Type B pancreatic cell (in vitro differentiated cells): ENCODE results near the gene HIVEP3. TPM values are rescaled to one million over a fixed set of nuclear protein-coding genes. Genes with fewer than 3 reads are reported as not detected.

Experiments
- DNase-seq: peaks from one replicate; pipeline ENCODE4 v3.0.0; 2021; ENCODE audit warnings: mixed read lengths; ENCODE audit not compliant: unreplicated experiment; ENCODE audit errors: extremely low spot score
- H3K27ac Mint-ChIP-seq: 2 replicates; pipeline ENCODE4 v1.8.0; 2021; ENCODE audit warnings: mild to moderate bottlenecking, mixed read lengths
- H3K27me3 Mint-ChIP-seq: 2 replicates; pipeline ENCODE4 v1.8.0; 2021; ENCODE audit warnings: mixed read lengths
- H3K36me3 Mint-ChIP-seq: 2 replicates; pipeline ENCODE4 v1.8.0; 2021; ENCODE audit warnings: mixed read lengths
- H3K4me1 Mint-ChIP-seq: one replicate; pipeline ENCODE4 v1.8.0; 2021; ENCODE audit warnings: mixed read lengths; ENCODE audit not compliant: unreplicated experiment
- H3K4me3 Mint-ChIP-seq: 2 replicates; pipeline ENCODE4 v1.8.0; 2021; ENCODE audit warnings: mild to moderate bottlenecking, mixed read lengths
- H3K9me3 Mint-ChIP-seq: 2 replicates; pipeline ENCODE4 v1.8.0; 2021; ENCODE audit warnings: mixed read lengths
- total RNA-seq: library from RNA; stranded (reverse); gene quantifications from 2 replicates; pipeline ENCODE4 v1.2.1, GENCODE V29; 2021; ENCODE audit warnings: low replicate concordance
- TF ChIP-seq, protein P1 (sequence below): fragments of 200-600 bp; sonication (generic); conservative IDR thresholded peaks from 2 replicates; pipeline ENCODE4 v1.5.0; 2021; ENCODE audit warnings: antibody characterized with exemption, mild to moderate bottlenecking

The HIVEP3 gene
- total RNA-seq, 1 donor from 2014 or later: 9.2 TPM

DNA sequence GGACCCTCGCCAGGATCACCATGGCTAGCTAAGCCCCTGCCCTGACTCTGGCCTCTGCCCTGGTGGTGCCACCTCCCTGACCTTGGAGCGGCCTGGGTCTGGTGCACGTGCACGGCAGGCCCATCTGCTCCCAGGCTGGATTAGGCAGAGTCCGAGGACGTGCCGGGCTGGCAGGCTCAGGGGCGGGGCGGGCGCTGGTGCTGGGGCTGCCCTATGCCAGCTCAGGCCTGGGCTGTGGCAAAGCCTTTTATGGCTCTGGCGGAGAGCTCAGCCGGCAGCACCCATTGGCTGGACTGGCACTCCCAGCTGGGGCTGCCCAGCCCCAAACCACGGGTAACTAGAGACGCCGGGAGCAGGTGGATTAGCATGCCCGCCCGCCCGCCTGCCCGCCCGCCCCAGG lies 417.1 kb downstream of the HIVEP3 start:
- H3K27me3 Mint-ChIP-seq: no peaks in the 10 kb centered on the region
- TF ChIP-seq, protein P1, sequence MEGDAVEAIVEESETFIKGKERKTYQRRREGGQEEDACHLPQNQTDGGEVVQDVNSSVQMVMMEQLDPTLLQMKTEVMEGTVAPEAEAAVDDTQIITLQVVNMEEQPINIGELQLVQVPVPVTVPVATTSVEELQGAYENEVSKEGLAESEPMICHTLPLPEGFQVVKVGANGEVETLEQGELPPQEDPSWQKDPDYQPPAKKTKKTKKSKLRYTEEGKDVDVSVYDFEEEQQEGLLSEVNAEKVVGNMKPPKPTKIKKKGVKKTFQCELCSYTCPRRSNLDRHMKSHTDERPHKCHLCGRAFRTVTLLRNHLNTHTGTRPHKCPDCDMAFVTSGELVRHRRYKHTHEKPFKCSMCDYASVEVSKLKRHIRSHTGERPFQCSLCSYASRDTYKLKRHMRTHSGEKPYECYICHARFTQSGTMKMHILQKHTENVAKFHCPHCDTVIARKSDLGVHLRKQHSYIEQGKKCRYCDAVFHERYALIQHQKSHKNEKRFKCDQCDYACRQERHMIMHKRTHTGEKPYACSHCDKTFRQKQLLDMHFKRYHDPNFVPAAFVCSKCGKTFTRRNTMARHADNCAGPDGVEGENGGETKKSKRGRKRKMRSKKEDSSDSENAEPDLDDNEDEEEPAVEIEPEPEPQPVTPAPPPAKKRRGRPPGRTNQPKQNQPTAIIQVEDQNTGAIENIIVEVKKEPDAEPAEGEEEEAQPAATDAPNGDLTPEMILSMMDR: no peak
- H3K36me3 Mint-ChIP-seq: no peaks in the 10 kb centered on the region
- peaks cover 32% of the 10 kb centered on the region for H3K4me1 Mint-ChIP-seq
- no peaks in the 10 kb centered on the region for H3K9me3 Mint-ChIP-seq
- H3K27ac Mint-ChIP-seq: no peak overlapping the region
- no peak for DNase-seq
- H3K4me3 Mint-ChIP-seq: no peak overlapping the region

DNA sequence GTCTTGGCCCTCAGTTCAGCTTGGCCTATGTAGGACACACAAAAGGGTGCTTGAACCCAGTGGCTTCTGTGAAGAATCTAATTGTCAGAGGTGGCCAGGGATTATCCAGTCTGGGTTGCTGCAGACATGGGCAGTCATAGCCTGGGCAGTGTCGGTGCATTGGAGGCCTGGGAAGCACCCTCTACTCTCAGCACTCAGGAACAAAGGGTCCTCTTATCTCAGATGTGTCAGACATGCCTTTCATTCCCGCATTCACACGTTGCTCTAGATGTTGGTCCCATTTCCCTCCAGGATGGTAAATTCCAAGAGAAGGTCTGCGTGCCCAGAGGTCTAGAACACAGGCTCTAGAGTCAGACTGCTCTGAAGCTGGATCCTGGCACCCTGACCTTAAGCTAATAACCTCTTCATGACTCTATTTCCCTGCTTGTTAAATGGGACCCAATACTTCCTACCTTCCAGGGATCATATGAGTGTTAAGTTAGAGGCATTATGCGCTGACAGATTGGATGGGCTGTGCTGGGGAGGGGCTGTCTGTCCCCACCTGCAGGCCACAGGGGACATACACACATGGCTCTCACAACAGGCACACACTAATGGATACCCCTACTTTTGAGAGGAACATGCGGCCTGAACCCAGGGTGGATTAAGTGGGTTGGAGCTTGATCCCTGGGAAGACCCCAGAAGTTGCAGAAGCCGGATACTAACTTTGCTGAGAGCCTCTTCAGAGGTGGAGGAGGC lies 417.8 kb downstream of the HIVEP3 start:
- TF ChIP-seq, protein P1: no peak
- DNase-seq: no peak
- H3K4me3 Mint-ChIP-seq: no peak overlapping the region
- no peaks in the 10 kb centered on the region for H3K9me3 Mint-ChIP-seq
- H3K27ac Mint-ChIP-seq: peak overlapping the region; percentile 20
- H3K27me3 Mint-ChIP-seq: no peaks in the 10 kb centered on the region
- no peaks in the 10 kb centered on the region for H3K36me3 Mint-ChIP-seq
- peaks cover 32% of the 10 kb centered on the region for H3K4me1 Mint-ChIP-seq

DNA sequence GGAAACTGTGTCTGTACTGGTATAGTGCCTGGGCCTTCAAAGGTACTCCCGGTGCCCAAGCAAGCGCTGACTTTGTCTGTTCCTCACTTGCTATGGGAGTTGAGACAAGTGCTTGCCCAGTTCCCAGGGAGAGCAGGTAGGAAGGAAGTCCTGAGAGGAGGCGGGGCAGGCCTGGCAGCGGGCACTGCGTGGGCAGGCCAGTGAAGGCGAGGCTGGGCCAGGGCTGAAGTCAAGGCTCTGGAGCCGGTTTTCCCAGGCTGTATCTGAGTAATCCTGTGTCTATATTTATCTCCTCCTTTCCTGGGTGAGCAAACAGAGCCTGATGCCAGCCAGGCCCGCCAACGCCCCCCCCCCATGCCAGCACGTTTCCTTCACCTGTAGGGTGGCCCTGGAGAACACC lies 418.3 kb downstream of the HIVEP3 start:
- no peak for DNase-seq
- H3K4me3 Mint-ChIP-seq: no peak overlapping the region
- H3K27me3 Mint-ChIP-seq: no peaks in the 10 kb centered on the region
- TF ChIP-seq, protein P1: no peak
- no peak overlapping the region for H3K27ac Mint-ChIP-seq
- H3K9me3 Mint-ChIP-seq: no peaks in the 10 kb centered on the region
- peaks cover 32% of the 10 kb centered on the region for H3K4me1 Mint-ChIP-seq
- H3K36me3 Mint-ChIP-seq: no peaks in the 10 kb centered on the region

DNA sequence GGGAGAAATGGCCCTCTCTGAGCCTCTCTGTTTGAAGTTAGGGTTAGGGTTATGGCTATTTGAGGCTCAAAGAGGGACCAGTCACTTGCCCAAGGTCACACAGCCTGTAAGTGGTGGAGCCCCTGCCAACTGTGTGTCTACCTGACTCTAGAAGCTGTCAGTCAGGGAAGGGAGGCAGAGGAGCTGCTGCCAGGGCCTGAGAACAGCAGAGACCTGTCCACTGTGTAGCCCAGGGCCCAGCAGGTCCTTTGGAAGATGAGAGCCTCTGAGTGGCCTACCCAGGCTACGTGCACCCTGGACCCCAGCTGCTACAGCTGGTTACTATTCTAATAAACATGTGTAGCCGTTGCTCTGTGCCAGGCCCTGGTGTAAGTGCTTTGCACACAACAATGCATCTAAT lies 419.1 kb downstream of the HIVEP3 start:
- H3K4me1 Mint-ChIP-seq: peaks cover 24% of the 10 kb centered on the region
- TF ChIP-seq, protein P1: no peak
- H3K4me3 Mint-ChIP-seq: no peak overlapping the region
- no peaks in the 10 kb centered on the region for H3K36me3 Mint-ChIP-seq
- H3K9me3 Mint-ChIP-seq: no peaks in the 10 kb centered on the region
- H3K27me3 Mint-ChIP-seq: no peaks in the 10 kb centered on the region
- DNase-seq: no peak
- no peak overlapping the region for H3K27ac Mint-ChIP-seq

DNA sequence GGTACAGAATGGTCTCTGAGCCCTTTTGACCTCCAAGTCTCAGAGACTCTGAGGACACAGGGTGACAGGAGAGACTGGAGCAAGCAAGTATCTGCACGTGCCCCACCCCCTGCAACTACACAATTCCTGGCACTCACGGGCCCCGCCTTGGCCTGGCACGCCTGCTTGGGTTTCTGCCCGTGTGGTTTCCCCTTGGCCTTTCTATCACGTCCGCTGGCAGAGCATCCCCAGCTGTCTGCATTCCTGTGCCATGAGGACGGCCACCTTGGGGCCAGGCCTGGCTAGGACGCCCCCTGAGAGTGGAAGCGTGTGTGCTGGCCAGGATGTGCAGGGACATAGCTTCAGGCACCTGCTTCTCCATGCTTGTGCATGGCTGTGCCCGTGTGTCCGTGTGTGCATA lies 419.9 kb downstream of the HIVEP3 start:
- Mint-ChIP-seq H3K27ac (peak overlapping the region; percentile 85), H3K4me1 (peaks cover 16% of the 10 kb centered on the region), H3K36me3 (no peaks in the 10 kb centered on the region), H3K9me3 (no peaks in the 10 kb centered on the region), H3K4me3 (no peak overlapping the region), H3K27me3 (no peaks in the 10 kb centered on the region)
- TF ChIP-seq, protein P1: no peak
- DNase-seq: no peak
